ENCODE results near the gene MEGF11.

DNA sequence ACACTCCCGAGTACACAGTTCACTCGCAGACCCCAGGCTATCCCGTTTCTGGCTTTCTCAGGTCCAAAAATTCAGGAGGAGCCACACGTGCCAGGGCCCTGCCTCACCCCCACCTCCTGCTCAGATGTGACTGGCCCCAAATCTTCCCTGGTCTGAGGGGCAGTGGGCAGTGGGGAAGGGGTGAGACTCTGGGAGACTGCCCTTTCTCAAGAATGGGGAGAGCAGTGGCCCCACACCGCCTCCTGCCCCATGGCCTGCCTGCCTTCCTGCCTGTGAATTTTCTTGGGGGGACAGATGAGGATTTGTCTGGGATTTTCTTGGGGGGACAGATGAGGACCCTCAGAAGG, 174.6 kb downstream of the MEGF11 start:
- TF ChIP-seq, protein P1, sequence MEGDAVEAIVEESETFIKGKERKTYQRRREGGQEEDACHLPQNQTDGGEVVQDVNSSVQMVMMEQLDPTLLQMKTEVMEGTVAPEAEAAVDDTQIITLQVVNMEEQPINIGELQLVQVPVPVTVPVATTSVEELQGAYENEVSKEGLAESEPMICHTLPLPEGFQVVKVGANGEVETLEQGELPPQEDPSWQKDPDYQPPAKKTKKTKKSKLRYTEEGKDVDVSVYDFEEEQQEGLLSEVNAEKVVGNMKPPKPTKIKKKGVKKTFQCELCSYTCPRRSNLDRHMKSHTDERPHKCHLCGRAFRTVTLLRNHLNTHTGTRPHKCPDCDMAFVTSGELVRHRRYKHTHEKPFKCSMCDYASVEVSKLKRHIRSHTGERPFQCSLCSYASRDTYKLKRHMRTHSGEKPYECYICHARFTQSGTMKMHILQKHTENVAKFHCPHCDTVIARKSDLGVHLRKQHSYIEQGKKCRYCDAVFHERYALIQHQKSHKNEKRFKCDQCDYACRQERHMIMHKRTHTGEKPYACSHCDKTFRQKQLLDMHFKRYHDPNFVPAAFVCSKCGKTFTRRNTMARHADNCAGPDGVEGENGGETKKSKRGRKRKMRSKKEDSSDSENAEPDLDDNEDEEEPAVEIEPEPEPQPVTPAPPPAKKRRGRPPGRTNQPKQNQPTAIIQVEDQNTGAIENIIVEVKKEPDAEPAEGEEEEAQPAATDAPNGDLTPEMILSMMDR (IDR thresholded peaks at IDR 0.05): no peak
- TF ChIP-seq CHD2 (IDR thresholded peaks at IDR 0.05; ENCODE audit: low read length, partially characterized antibody) (no peak), TEAD4 (IDR thresholded peaks at IDR 0.05; ENCODE audit: borderline replicate concordance, insufficient read depth) (no peak), YY1 (IDR thresholded peaks at IDR 0.05; ENCODE audit: low read depth) (no peak), RFX5 (IDR thresholded peaks at IDR 0.05; ENCODE audit: low read length) (no peak), ELF1 (IDR thresholded peaks at IDR 0.05) (no peak), RCOR1 (IDR thresholded peaks at IDR 0.05; ENCODE audit: low read length) (no peak), MXI1 (IDR thresholded peaks at IDR 0.05; ENCODE audit: low read depth, low read length) (no peak), EP300 (IDR thresholded peaks at IDR 0.05; ENCODE audit: borderline replicate concordance in 1 of 2, low read depth in 1 of 2, low read length in 1 of 2) (no peak), TAF1 (IDR thresholded peaks at IDR 0.05; ENCODE audit: borderline replicate concordance, low read depth, low read length) (no peak)
- TF ChIP-seq, protein P2, sequence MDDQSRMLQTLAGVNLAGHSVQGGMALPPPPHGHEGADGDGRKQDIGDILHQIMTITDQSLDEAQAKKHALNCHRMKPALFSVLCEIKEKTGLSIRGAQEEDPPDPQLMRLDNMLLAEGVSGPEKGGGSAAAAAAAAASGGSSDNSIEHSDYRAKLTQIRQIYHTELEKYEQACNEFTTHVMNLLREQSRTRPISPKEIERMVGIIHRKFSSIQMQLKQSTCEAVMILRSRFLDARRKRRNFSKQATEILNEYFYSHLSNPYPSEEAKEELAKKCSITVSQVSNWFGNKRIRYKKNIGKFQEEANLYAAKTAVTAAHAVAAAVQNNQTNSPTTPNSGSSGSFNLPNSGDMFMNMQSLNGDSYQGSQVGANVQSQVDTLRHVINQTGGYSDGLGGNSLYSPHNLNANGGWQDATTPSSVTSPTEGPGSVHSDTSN (IDR thresholded peaks at IDR 0.05): no peak
- TF ChIP-seq, protein P3, sequence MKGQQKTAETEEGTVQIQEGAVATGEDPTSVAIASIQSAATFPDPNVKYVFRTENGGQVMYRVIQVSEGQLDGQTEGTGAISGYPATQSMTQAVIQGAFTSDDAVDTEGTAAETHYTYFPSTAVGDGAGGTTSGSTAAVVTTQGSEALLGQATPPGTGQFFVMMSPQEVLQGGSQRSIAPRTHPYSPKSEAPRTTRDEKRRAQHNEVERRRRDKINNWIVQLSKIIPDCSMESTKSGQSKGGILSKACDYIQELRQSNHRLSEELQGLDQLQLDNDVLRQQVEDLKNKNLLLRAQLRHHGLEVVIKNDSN (IDR thresholded peaks at IDR 0.05; ENCODE audit: borderline replicate concordance, low read depth): no peak
- TF ChIP-seq, protein P4, sequence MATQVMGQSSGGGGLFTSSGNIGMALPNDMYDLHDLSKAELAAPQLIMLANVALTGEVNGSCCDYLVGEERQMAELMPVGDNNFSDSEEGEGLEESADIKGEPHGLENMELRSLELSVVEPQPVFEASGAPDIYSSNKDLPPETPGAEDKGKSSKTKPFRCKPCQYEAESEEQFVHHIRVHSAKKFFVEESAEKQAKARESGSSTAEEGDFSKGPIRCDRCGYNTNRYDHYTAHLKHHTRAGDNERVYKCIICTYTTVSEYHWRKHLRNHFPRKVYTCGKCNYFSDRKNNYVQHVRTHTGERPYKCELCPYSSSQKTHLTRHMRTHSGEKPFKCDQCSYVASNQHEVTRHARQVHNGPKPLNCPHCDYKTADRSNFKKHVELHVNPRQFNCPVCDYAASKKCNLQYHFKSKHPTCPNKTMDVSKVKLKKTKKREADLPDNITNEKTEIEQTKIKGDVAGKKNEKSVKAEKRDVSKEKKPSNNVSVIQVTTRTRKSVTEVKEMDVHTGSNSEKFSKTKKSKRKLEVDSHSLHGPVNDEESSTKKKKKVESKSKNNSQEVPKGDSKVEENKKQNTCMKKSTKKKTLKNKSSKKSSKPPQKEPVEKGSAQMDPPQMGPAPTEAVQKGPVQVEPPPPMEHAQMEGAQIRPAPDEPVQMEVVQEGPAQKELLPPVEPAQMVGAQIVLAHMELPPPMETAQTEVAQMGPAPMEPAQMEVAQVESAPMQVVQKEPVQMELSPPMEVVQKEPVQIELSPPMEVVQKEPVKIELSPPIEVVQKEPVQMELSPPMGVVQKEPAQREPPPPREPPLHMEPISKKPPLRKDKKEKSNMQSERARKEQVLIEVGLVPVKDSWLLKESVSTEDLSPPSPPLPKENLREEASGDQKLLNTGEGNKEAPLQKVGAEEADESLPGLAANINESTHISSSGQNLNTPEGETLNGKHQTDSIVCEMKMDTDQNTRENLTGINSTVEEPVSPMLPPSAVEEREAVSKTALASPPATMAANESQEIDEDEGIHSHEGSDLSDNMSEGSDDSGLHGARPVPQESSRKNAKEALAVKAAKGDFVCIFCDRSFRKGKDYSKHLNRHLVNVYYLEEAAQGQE (IDR thresholded peaks at IDR 0.05; ENCODE audit: low read depth, low read length): no peak
